NCI-H526 treated with DMSO at 0.1 percent for 48 hours (cell line): ENCODE measurements around the gene MED12.
A peak's percentile ranks its signal among the peaks of the same experiment; 100 is the strongest.
"Not testable (repeated sequence)": the region's sequence is repeated elsewhere in the genome, so short reads cannot be mapped to it uniquely, and the experiment has no call there.

Experiments used
- DNase-seq: peaks from one replicate; lab custom pipeline; 2025; lab: John Stamatoyannopoulos, UW

The MED12 gene

GRCh38 chrX:71164071-71164470 is 45.7 kb downstream of the MED12 start:
- no peak for DNase-seq

DNA sequence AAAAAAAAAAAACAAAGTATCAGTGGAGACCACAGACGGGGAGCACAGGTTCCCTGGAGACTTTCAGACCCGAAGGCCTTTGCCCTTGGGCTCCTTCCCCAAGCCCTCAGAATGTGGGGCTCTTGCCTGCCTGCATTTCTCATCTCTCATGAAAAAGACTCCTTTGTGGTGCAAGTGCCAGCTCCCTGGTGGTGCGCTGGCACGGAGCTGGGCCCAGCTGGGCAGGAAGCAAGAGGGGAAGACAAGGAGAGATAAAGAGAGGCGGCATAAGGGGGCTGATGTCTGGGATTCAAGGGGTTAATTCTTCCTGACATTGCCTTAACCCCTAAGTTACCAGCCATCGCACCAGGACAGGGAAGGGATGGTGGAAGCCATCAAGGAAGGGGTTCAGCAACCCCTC is 48.1 kb downstream of the MED12 start:
- no peak for DNase-seq

DNA sequence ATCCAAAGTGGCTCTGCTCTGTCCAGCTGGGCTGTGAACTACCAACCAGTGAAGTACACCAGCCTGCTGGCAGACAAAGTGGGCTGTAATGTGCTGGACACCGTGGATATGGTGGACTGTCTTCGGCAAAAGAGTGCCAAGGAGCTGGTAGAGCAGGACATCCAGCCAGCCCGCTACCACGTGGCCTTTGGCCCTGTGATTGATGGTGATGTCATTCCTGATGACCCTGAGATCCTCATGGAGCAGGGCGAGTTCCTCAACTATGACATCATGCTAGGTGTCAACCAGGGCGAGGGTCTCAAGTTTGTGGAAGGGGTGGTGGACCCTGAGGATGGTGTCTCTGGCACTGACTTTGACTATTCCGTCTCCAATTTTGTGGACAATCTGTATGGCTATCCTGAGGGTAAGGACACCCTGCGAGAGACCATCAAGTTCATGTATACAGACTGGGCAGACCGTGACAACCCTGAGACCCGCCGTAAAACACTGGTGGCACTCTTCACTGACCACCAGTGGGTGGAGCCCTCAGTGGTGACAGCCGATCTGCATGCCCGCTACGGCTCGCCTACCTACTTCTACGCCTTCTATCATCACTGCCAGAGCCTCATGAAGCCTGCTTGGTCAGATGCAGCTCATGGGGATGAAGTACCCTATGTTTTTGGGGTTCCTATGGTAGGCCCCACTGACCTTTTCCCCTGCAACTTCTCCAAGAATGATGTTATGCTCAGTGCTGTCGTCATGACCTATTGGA is 48.8 kb downstream of the MED12 start:
- no peak for DNase-seq

DNA sequence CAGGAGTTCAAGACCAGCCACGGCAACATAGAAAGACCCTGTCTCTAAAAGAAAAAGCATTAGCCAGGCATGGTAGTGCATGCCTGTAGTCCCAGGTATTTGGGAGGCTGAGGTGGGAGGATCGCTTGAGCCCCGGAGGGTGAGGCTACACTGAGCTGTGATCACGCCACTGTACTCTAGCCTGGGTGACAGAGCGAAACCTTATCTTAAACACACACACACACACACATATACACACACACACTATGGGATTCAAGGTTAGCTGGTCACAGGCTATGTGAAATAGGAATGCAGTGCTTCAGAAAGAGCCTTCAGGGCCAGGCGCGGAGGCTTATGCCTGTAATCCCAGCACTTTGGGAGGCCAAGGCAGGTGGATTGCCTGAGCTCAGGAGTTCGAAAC is 49.7 kb downstream of the MED12 start:
- no peak for DNase-seq

- no peak for DNase-seq
Observed at GRCh38 chrX:71169586-71169985, 51.2 kb downstream of the MED12 start.

- DNase-seq: no peak
Observed at GRCh38 chrX:71170660-71171059, 52.3 kb downstream of the MED12 start.

GRCh38 chrX:71171110-71171801 is 52.9 kb downstream of the MED12 start:
- no peak for DNase-seq

DNA sequence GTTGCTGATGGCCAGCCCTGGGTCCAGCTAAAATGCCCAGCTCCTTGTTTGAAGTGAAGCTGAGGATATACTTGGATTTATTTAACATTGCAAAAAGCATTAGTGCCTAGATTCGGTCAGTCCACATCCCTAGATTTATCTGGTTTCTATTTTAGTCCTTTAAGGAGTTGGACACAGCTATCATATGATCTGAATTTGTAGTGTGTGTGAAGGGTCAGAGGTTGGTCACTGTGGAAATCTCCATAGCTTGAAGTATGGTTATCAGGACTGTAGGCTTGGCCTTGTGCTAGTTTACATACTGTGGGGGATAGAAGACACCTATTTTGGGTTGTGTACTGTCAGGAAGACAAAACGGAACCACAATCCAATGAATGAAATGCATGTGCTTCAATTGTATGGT is 55.0 kb downstream of the MED12 start:
- no peak for DNase-seq

DNA sequence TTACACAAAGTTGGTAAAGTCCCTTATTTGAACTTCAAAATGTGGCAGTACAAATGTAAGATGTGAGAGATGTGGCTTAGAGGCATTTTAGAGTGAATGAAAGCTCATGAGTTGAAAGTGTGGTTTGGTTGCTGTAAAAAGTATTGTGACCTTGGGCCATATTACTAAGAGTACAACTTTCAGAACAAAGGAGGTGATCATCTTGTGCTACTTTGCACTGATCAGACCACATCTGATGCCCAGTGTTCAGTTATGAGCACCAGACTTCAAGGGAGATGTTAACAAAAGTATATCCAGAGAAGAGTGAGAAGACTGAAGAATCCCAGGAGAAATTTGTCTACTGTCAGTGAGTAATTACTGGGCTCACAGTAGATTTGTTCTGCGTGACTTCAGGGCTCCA is 56.4 kb downstream of the MED12 start:
- DNase-seq: no peak

GRCh38 chrX:71175531-71175930 is 57.1 kb downstream of the MED12 start:
- no peak for DNase-seq

DNA sequence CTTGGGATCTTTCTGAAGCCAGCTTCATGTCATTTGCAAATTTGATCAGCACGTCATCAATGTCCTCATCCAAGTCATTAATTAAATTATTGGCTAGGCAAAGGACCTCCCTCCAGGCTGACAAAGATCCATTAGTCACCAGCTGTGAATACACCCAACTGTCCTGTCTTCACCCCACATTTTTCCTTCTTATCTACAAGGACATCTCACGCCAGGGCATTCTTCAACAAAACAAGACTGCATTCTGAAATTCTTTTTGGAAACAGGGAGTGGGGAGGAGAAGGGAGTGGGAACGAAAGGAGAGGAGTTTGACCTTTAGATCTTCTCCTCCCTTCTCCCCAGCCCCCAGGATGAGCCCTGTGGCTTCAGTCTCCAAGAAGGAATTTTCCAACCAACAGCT is 58.9 kb downstream of the MED12 start:
- no peak for DNase-seq

DNA sequence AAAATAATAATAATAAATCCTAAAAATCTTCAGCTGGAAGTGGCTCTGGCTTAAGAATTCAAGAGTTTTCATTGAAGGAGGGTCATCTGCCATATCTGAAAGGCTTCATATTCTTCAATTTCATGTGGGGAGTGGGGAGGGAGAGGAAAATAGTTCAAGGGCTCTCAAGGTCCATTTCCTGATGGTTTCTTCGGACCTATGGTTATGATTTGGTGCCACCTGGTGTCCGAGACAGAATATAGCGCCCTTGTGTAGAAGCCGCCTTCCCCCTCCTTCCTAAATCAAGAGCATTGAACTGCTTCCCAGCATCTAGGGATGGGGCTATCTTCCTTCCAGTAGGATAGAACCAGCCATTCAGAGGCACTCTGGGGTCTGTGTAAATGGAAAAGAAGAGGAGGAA is 60.5 kb downstream of the MED12 start:
- DNase-seq: peak; percentile 24

GRCh38 chrX:71180579-71181265 is 62.3 kb downstream of the MED12 start:
- not testable (repeated sequence) for DNase-seq

DNA sequence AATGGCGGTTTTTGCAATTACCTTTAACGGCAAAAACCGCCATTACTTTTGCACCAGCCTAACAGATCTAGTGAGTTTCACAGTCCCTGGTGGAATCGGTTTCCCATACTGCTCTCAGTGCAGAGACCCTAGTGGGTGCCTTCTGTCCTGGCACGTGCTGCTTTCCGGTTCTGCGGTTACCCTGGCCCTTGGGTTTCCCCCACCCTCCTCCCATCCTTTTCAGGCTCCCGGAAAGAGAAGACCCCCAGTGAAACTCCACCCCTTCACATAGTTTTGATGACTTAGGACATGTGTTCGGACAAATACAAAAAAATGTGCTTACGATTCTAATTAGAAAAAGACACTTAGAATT is 63.1 kb downstream of the MED12 start:
- DNase-seq: no peak

DNA sequence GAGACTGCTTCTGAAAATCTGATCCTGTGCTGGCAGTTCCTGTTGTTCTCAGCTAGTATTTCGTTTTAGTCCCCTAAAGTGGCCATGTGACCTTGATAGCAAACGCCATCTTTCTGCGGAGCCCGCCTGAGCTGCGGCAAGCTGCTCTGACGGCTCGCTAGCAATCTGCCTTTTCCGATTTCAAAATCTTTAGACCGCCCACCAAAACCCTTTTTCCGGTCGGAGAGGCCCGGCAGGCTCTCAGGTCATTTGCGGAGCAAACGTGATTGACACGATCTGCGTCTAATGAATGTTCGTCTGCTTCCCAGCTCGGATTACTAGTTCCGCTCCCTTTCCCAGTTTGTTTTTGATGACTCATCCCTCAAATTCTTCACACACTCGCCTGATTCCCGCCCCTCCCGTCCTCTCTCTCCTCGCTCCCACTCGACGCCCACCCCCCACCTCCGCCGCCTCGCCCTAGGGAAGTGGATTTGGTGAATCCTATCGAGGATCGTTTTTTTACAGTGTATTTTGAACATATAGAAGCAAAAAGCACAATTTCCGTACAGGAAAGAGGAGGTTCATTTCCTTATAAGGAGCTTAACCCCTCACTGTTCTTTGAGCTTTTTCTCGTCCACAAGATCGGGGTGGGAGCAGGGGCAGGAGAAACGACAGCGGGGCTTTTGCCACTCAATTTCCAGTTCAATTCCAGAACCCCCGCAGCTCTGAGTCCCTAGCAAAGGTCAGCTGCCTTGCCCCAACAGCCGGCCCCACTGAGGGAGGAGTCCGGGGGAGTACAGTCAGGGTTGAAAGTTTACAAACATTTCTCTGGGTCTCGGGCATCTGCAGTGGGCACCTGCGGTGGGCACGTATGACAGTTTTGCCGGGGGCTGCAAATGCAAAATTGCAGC is 63.8 kb downstream of the MED12 start:
- peak; percentile 77 for DNase-seq

DNA sequence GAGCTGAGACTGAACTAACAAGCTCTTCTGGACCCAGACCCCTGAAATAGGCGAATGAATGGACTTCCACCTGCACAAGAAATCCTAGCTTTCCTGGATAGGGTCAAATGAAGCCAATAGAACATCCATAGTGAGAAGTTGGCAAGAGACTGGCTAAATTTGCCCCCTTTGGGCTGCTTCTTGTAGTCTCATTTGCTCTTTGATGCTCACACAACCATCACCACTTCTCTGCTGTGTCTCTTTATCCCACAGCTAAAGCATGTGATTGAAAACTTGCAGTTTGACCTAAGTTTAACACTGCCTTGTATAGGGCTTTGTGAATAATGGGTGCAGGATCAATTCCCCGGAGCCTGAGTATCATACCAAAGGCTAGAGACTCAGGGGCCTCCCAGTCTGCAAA is 64.5 kb downstream of the MED12 start:
- no peak for DNase-seq

GRCh38 chrX:71183341-71183740 is 64.9 kb downstream of the MED12 start:
- no peak for DNase-seq

DNA sequence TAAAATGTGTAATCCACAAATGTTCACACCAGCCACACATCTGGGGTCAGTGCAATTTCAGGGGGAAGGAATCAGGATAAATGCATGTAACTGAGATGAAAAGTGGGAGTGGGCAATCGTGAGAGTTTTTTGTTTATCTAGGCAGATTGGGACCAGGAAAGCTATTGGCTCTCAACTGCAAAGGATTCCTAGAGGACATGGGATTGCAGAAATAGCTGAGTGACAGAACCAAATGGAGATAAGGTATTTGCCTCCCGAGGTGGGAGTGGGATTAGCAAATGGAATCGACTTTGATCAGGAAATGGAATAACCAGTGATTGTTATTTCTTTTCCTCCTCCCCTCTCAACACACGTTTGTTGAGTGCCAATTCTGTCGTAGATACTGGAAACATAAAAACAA is 65.7 kb downstream of the MED12 start:
- DNase-seq: no peak

GRCh38 chrX:71184803-71185495 is 66.6 kb downstream of the MED12 start:
- DNase-seq: no peak

DNA sequence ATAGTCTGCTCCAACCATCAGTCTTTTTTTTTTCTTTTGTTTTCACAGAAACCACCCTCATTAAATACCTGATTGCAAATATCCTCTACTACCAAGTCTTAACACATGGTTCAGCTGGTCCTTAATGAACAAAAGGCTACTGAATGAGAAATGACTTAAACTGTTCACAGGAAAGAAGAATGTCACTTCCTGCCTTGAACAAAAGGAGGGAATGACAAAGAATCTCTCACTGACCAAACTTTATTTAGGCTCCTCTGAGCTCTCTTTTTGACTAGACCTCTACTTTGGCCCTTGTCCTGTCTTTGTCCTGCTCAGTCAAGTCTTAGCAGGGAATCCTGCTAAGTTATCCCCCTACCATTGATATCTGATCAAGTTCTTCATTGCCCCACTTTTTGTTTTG is 72.9 kb downstream of the MED12 start:
- no peak for DNase-seq
